Measurements from ENCODE around the gene LDLRAD2. TPM values are rescaled to one million over a fixed set of nuclear protein-coding genes. Genes with fewer than 3 reads are reported as not detected.

LDLRAD2 gene
- total and polyA plus RNA-seq, 8 donors, result 0.05 to 3.0 (median 0.09) TPM; not detected in 1

GRCh38 chr1:21843208-21843607 lies 31.1 kb downstream of the LDLRAD2 start:
- intact Hi-C loops (cut with DNase I), result no loop called here
- TF ChIP-seq CTCF (IDR thresholded peaks at IDR 0.05), result no peak

GRCh38 chr1:21843996-21844395 lies 31.9 kb downstream of the LDLRAD2 start:
- no peaks in the 10 kb centered on the region for H3K9me3 ChIP-seq
- FAIRE-seq (no peak), DNase-seq (no peak), ATAC-seq (no peak)
- 90 to 93% methylated on average over 11 of the region's 11 CpGs for WGBS, 2 donors
- H3K4me1 ChIP-seq, result no peaks in the 10 kb centered on the region
- intact Hi-C loops (cut with DNase I), result no loop called here
- H3K36me3 ChIP-seq, result peaks cover 0 to 50% (median 7%) of the 10 kb centered on the region in 3 donors
- no peak overlapping the region for H3K27ac ChIP-seq
- no peak for TF ChIP-seq CTCF (IDR thresholded peaks at IDR 0.05)
- H3K4me3 ChIP-seq, result no peak overlapping the region
- H3K27me3 ChIP-seq, result no peaks in the 10 kb centered on the region

More at GRCh38 chr1:21843208-21843607, 31.1 kb downstream of the LDLRAD2 start:
- FAIRE-seq, result no peak
- peaks cover 0 to 50% (median 7%) of the 10 kb centered on the region in 3 donors for H3K36me3 ChIP-seq
- DNase-seq, result no peak
- no peaks in the 10 kb centered on the region for H3K9me3 ChIP-seq
- H3K4me1 ChIP-seq, result no peaks in the 10 kb centered on the region
- WGBS, 2 donors, result 94% methylated on average over 13 of the region's 13 CpGs
- H3K4me3 ChIP-seq, result no peak overlapping the region
- no peaks in the 10 kb centered on the region for H3K27me3 ChIP-seq
- no peak for ATAC-seq
- no peak overlapping the region for H3K27ac ChIP-seq

GRCh38 chr1:21845646-21846641 lies 33.9 kb downstream of the LDLRAD2 start:
- H3K27me3 ChIP-seq, result no peaks in the 10 kb centered on the region
- DNase-seq (no peak), FAIRE-seq (no peak), ATAC-seq (no peak)
- no peaks in the 10 kb centered on the region for H3K4me1 ChIP-seq
- H3K4me3 ChIP-seq, result no peak overlapping the region
- TF ChIP-seq CTCF (IDR thresholded peaks at IDR 0.05), result no peak
- intact Hi-C loops (cut with DNase I), result no loop called here
- no peaks in the 10 kb centered on the region for H3K9me3 ChIP-seq
- H3K36me3 ChIP-seq, result peaks cover 0 to 54% (median 7%) of the 10 kb centered on the region in 3 donors
- no peak overlapping the region for H3K27ac ChIP-seq
- 94 to 96% methylated on average over 33 of the region's 33 CpGs for WGBS, 2 donors

- FAIRE-seq (no peak), ATAC-seq (no peak), DNase-seq (peak in 1 of 6 donors; percentile 59)
- no peaks in the 10 kb centered on the region for H3K27me3 ChIP-seq
- TF ChIP-seq CTCF (IDR thresholded peaks at IDR 0.05), result no peak
- no peak overlapping the region for H3K27ac ChIP-seq
- H3K4me3 ChIP-seq, result no peak overlapping the region
- intact Hi-C loops (cut with DNase I), result no loop called here
- no peaks in the 10 kb centered on the region for H3K9me3 ChIP-seq
- H3K36me3 ChIP-seq, result peaks cover 0 to 48% (median 11%) of the 10 kb centered on the region in 3 donors
- no peaks in the 10 kb centered on the region for H3K4me1 ChIP-seq
- 95% methylated on average over 46 to 47 of the region's 47 CpGs for WGBS, 2 donors
These were observed 35.4 kb downstream of the LDLRAD2 start for GRCh38 chr1:21847223-21848205.
